Fibroblast of the conjunctiva (primary cell): ENCODE measurements around the gene USP17L11.
"Not testable (repeated sequence)": the region's sequence is repeated elsewhere in the genome, so short reads cannot be mapped to it uniquely, and the experiment has no call there.

ENCODE experiments used
- DNase-seq: peaks from one replicate; pipeline ENCODE4 v3.0.0-alpha.2; 2010; ENCODE audit warnings: low read depth

USP17L11 gene, protein sequence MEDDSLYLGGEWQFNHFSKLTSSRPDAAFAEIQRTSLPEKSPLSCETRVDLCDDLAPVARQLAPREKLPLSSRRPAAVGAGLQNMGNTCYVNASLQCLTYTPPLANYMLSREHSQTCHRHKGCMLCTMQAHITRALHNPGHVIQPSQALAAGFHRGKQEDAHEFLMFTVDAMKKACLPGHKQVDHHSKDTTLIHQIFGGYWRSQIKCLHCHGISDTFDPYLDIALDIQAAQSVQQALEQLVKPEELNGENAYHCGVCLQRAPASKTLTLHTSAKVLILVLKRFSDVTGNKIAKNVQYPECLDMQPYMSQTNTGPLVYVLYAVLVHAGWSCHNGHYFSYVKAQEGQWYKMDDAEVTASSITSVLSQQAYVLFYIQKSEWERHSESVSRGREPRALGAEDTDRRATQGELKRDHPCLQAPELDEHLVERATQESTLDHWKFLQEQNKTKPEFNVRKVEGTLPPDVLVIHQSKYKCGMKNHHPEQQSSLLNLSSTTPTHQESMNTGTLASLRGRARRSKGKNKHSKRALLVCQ

DNA sequence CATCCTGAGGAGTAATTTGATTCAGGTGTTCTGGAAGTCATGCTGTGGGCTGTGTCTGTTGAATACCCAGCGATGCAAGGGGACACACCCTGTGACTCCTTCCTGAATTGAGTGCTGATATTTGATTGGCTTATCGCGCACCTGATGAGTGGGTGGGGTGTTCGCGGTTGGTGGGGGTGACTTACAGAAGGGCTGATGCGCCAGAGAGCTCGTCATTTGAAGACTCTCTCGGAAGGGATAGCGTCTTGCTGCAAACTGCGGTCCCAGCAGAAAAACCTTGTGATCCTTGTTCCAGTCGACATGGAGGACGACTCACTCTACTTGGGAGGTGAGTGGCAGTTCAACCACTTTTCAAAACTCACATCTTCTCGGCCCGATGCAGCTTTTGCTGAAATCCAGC is at the start of gene USP17L11:
USP17L11 (plus strand) TSS at position 301 of the 400 bp plus-strand sequence; CDS start at position 301, 0 bp downstream.
- DNase-seq: not testable (repeated sequence)

DNA sequence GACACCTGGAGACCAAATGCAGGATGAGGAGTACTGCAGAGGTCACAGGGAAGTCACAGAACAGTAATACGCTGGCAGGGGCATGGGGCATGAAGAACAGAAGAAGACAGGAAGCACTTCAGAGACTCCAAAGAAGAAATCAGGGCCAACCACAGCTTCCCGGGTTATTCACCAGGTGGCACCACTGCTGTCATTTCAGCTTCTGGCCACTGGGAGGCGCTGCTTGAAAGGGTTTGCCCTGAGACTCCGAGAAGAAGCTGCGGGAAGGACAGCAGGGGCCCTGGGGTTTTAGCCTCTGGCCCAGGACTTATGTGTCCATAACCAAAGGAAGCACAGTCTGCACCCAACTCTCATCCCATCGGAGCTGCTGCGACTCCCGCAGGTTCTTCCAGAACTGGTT is 49.2 kb upstream of the USP17L11 start:
- not testable (repeated sequence) for DNase-seq

DNA sequence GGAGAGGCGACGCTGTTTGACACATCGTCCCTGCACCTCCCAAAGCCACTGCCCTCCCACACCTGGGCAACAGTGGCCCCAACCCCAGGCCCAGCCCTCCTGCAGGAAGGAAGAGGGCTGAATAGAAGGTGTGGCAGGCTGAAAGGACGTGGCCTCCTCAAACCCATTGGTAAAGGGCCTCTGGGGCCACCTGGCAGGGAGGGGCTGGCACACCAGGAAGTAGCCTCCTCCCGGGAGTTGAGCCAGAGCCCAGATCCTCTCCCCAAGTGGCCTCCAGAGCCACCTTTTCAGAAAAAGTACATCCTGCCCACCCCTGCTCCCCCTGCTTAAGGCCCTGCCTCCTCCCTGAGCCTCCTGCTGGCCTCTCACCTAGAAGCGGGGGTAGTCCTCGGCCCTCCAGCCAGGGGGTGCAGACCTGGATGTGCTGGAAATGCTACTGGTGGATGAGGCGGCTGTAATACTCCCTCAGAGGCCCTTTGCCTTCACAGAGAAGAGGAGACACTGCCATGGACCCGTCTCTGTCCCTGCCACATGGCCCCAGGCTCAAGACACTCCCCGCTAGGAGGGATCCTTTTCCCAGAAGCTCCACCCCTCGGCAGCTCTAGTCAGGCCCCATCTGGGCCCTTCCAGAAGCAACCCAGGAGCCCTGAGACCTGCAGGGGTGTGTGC is 45.3 kb upstream of the USP17L11 start, which contains the start of gene FAM90A26:
FAM90A26 (plus strand) TSS at position 619 of the 669 bp plus-strand sequence. CDS start 2,764 bp downstream, outside the sequence.
- DNase-seq: not testable (repeated sequence)

DNA sequence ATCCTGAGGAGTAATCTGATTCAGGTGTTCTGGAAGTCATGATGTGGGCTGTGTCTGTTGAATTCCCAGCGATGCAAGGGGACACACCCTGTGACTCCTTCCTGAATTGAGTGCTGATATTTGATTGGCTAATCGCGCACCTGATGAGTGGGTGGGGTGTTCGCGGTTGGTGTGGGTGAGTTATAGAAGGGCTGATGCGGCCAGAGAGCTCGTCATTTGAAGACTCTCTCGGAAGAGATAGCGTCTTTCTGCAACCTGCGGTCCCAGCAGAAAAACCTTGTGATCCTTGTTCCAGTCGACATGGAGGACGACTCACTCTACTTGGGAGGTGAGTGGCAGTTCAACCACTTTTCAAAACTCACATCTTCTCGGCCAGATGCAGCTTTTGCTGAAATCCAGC is 4.8 kb upstream of the USP17L11 start, which contains the start of gene USP17L10:
USP17L10 (plus strand) TSS at position 301 of the 400 bp plus-strand sequence; CDS start at position 301, 0 bp downstream.
- DNase-seq: not testable (repeated sequence)

DNA sequence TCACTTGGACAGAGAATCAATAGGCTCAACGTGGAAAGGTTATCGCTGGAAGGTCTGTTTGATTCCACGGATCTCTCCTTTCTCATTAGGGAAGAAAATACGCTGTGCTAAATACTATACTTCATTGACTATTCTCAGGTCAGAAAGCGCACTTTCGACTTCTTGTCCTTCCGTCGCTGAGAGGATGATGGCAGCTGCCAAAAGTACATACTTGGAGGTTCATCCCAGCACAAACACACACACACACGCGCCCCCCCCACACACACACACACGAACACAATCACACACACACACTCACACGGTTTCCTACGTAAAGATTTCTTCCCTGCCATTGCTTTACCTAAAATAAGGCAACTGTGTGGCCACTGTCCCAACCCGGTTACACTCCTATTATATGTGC is 504 bp upstream of the USP17L11 start:
- not testable (repeated sequence) for DNase-seq

DNA sequence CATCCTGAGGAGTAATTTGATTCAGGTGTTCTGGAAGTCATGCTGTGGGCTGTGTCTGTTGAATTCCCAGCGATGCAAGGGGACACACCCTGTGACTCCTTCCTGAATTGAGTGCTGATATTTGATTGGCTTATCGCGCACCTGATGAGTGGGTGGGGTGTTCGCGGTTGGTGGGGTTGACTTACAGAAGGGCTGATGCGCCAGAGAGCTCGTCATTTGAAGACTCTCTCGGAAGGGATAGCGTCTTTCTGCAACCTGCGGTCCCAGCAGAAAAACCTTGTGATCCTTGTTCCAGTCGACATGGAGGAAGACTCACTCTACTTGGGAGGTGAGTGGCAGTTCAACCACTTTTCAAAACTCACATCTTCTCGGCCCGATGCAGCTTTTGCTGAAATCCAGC is 4.6 kb downstream of the USP17L11 start, which contains the start of gene USP17L12:
USP17L12 (plus strand) TSS at position 301 of the 400 bp plus-strand sequence; CDS start at position 301, 0 bp downstream.
- not testable (repeated sequence) for DNase-seq

DNA sequence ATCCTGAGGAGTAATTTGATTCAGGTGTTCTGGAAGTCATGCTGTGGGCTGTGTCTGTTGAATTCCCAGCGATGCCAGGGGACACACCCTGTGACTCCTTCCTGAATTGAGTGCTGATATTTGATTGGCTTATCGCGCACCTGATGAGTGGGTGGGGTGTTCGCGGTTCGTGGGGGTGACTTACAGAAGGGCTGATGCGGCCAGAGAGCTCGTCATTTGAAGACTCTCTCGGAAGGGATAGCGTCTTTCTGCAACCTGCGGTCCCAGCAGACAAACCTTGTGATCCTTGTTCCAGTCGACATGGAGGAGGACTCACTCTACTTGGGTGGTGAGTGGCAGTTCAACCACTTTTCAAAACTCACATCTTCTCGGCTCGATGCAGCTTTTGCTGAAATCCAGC is 9.4 kb downstream of the USP17L11 start, which contains the start of gene USP17L13:
USP17L13 (plus strand) TSS at position 301 of the 400 bp plus-strand sequence; CDS start at position 301, 0 bp downstream.
- not testable (repeated sequence) for DNase-seq

DNA sequence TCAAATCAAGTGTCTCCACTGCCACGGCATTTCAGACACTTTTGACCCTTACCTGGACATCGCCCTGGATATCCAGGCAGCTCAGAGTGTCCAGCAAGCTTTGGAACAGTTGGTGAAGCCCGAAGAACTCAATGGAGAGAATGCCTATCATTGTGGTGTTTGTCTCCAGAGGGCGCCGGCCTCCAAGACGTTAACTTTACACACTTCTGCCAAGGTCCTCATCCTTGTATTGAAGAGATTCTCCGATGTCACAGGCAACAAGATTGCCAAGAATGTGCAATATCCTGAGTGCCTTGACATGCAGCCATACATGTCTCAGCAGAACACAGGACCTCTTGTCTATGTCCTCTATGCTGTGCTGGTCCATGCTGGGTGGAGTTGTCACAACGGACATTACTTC is 15.0 kb downstream of the USP17L11 start:
- not testable (repeated sequence) for DNase-seq

DNA sequence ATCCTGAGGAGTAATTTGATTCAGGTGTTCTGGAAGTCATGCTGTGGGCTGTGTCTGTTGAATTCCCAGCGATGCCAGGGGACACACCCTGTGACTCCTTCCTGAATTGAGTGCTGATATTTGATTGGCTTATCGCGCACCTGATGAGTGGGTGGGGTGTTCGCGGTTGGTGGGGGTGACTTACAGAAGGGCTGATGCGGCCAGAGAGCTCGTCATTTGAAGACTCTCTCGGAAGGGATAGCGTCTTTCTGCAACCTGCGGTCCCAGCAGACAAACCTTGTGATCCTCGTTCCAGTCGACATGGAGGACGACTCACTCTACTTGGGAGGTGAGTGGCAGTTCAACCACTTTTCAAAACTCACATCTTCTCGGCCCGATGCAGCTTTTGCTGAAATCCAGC is 18.9 kb downstream of the USP17L11 start, which contains the start of gene USP17L15:
USP17L15 (plus strand) TSS at position 301 of the 400 bp plus-strand sequence; CDS start at position 301, 0 bp downstream.
- DNase-seq: not testable (repeated sequence)

DNA sequence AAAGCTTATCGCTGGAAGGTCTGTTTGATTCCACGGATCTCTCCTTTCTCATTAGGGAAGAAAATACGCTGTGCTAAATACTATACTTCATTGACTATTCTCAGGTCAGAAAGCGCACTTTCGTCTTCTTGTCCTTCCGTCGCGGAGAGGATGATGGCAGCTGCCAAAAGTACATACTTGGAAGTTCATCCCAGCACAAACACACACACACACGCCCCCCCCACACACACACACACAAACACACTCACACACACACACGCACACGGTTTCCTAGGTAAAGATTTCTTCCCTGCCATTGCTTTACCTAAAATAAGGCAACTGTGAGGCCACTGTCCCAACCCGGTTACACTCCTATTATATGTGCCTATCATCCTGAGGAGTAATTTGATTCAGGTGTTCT is 23.3 kb downstream of the USP17L11 start:
- not testable (repeated sequence) for DNase-seq

DNA sequence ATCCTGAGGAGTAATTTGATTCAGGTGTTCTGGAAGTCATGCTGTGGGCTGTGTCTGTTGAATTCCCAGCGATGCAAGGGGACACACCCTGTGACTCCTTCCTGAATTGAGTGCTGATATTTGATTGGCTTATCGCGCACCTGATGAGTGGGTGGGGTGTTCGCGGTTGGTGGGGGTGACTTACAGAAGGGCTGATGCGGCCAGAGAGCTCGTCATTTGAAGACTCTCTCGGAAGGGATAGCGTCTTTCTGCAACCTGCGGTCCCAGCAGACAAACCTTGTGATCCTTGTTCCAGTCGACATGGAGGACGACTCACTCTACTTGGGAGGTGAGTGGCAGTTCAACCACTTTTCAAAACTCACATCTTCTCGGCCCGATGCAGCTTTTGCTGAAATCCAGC is 28.4 kb downstream of the USP17L11 start, which contains the start of gene USP17L17:
USP17L17 (plus strand) TSS at position 301 of the 400 bp plus-strand sequence; CDS start at position 301, 0 bp downstream.
- not testable (repeated sequence) for DNase-seq

DNA sequence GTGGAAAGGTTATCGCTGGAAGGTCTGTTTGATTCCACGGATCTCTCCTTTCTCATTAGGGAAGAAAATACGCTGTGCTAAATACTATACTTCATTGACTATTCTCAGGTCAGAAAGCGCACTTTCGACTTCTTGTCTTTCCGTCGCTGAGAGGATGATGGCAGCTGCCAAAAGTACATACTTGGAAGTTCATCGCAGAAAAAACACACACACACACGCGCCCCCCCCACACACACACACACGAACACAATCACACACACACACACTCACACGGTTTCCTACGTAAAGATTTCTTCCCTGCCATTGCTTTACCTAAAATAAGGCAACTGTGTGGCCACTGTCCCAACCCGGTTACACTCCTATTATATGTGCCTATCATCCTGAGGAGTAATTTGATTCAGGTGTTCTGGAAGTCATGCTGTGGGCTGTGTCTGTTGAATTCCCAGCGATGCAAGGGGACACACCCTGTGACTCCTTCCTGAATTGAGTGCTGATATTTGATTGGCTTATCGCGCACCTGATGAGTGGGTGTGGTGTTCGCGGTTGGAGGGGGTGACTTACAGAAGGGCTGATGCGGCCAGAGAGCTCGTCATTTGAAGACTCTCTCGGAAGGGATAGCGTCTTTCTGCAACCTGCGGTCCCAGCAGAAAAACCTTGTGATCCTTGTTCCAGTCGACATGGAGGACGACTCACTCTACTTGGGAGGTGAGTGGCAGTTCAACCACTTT is 32.9 kb downstream of the USP17L11 start, which contains the start of gene USP17L18:
USP17L18 (plus strand) TSS at position 678 of the 728 bp plus-strand sequence; CDS start at position 678, 0 bp downstream.
- not testable (repeated sequence) for DNase-seq

DNA sequence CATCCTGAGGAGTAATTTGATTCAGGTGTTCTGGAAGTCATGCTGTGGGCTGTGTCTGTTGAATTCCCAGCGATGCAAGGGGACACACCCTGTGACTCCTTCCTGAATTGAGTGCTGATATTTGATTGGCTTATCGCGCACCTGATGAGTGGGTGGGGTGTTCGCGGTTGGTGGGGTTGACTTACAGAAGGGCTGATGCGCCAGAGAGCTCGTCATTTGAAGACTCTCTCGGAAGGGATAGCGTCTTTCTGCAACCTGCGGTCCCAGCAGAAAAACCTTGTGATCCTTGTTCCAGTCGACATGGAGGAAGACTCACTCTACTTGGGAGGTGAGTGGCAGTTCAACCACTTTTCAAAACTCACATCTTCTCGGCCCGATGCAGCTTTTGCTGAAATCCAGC is 37.9 kb downstream of the USP17L11 start, which contains the start of gene USP17L19:
USP17L19 (plus strand) TSS at position 301 of the 400 bp plus-strand sequence; CDS start at position 301, 0 bp downstream.
- DNase-seq: not testable (repeated sequence)

DNA sequence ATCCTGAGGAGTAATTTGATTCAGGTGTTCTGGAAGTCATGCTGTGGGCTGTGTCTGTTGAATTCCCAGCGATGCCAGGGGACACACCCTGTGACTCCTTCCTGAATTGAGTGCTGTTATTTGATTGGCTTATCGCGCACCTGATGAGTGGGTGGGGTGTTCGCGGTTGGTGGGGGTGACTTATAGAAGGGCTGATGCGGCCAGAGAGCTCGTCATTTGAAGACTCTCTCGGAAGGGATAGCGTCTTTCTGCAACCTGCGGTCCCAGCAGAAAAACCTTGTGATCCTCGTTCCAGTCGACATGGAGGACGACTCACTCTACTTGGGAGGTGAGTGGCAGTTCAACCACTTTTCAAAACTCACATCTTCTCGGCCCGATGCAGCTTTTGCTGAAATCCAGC is 42.6 kb downstream of the USP17L11 start, which contains the start of gene USP17L20:
USP17L20 (plus strand) TSS at position 301 of the 400 bp plus-strand sequence; CDS start at position 301, 0 bp downstream.
- DNase-seq: not testable (repeated sequence)

DNA sequence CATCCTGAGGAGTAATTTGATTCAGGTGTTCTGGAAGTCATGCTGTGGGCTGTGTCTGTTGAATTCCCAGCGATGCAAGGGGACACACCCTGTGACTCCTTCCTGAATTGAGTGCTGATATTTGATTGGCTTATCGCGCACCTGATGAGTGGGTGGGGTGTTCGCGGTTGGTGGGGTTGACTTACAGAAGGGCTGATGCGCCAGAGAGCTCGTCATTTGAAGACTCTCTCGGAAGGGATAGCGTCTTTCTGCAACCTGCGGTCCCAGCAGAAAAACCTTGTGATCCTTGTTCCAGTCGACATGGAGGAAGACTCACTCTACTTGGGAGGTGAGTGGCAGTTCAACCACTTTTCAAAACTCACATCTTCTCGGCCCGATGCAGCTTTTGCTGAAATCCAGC is 47.4 kb downstream of the USP17L11 start, which contains the start of gene USP17L21:
USP17L21 (plus strand) TSS at position 301 of the 400 bp plus-strand sequence; CDS start at position 301, 0 bp downstream.
- not testable (repeated sequence) for DNase-seq
